GM12878 (cell line): ENCODE results near the gene FGF14. TPM values are rescaled to one million over a fixed set of nuclear protein-coding genes. Genes with fewer than 3 reads are reported as not detected.

Experiments used
- ATAC-seq: fragments of 200-7000 bp; cut with Tn5 transposase; 3 replicates; pipeline ENCODE4 v1.9.1; 2020; ENCODE audit warnings: mild to moderate bottlenecking, moderate library complexity
- BruUV-seq: library from RNA; stranded (reverse); fragments of 400-500 nt; replicated peaks from 2 replicates; lab custom pipeline; 2021; lab: Mats Ljungman, UMichigan
- CTCF ChIA-PET: fragments of 300-600 bp; sonication (Branson Sonifier 250); formaldehyde crosslinking; extraction: SDS; loops from one replicate; lab custom pipeline; 2021; ENCODE audit warnings: inconsistent platforms; lab: Yijun Ruan, JAX
- POLR2A ChIA-PET: fragments of 350-600 bp; formaldehyde crosslinking; extraction: SDS; loops from one replicate; lab custom pipeline; 2021; ENCODE audit warnings: inconsistent platforms; lab: Charles Lee
- RAD21 ChIA-PET: fragments of 300-600 bp; sonication (Branson Sonifier 250); formaldehyde crosslinking; loops from one replicate; lab custom pipeline; 2023; ENCODE audit warnings: antibody characterized with exemption; ENCODE audit not compliant: unreplicated experiment; lab: Charles Lee
- SMC1A ChIA-PET: fragments of 300-600 bp; sonication (Branson Sonifier 250); formaldehyde crosslinking; loops from one replicate; lab custom pipeline; 2023; ENCODE audit not compliant: unreplicated experiment, uncharacterized antibody; lab: Charles Lee
- DNase-seq: peaks from one replicate; pipeline ENCODE4 v3.0.0-alpha.2; 2011; ENCODE audit warnings: low read depth, low spot score
- FAIRE-seq: peaks from 3 replicates; lab custom pipeline; 2011; peaks lifted over from hg19 to GRCh38; lab: Jason Lieb, UNC
- H2AFZ ChIP-seq: 2 replicates; pipeline ENCODE4 v1.6.0; 2011; ENCODE audit warnings: low read depth, low read length, control low read depth; ENCODE audit not compliant: control insufficient read depth
- H3K27ac ChIP-seq: 2 replicates; pipeline ENCODE4 v1.5.1; 2011; ENCODE audit warnings: control low read depth; ENCODE audit not compliant: control insufficient read depth, insufficient read depth
- H3K27me3 ChIP-seq, 2 experiments: replicated peaks in 1 of 2; 2 replicates each; pipeline versions ENCODE4 v1.6.0 to v1.6.1; 2011; ENCODE audit warnings: low read length in 1 of 2; ENCODE audit not compliant: control insufficient read depth in 2 of 2, insufficient read depth in 2 of 2
- H3K36me3 ChIP-seq, 2 experiments: 2 replicates each; pipeline ENCODE4 v1.5.1; 2011; ENCODE audit warnings: low read length in 1 of 2; ENCODE audit not compliant: control insufficient read depth in 2 of 2, insufficient read depth in 2 of 2
- H3K4me1 ChIP-seq: 2 replicates; pipeline ENCODE4 v1.6.1; 2011; ENCODE audit warnings: mild to moderate bottlenecking, low read length, moderate library complexity, mixed read lengths; ENCODE audit not compliant: control insufficient read depth, insufficient read depth
- H3K4me2 ChIP-seq: 2 replicates; pipeline ENCODE4 v1.6.0; 2011; ENCODE audit warnings: control low read depth; ENCODE audit not compliant: control insufficient read depth, insufficient read depth
- H3K4me3 ChIP-seq: fragments of 200-600 bp; sonication (generic); 2 replicates; pipeline ENCODE4 v1.5.1; 2016
- H3K79me2 ChIP-seq: 2 replicates; pipeline ENCODE4 v1.6.0; 2011; ENCODE audit warnings: low read length; ENCODE audit not compliant: control insufficient read depth, insufficient read depth
- H3K9ac ChIP-seq: 2 replicates; pipeline ENCODE4 v1.8.0; 2011; ENCODE audit warnings: low read length, control low read depth, mixed read lengths; ENCODE audit not compliant: control insufficient read depth, insufficient read depth
- H3K9me3 ChIP-seq: replicated peaks from 3 replicates; pipeline ENCODE4 v1.5.1; 2011; ENCODE audit warnings: mild to moderate bottlenecking, low read length; ENCODE audit not compliant: control insufficient read depth, insufficient read depth
- H4K20me1 ChIP-seq: 2 replicates; pipeline ENCODE4 v1.6.0; 2011; ENCODE audit not compliant: control insufficient read depth, insufficient read depth
- ATF7 ChIP-seq: fragments of 450-650 bp; IDR thresholded peaks from 2 replicates; pipeline ENCODE4 v1.6.1; 2016; ENCODE audit warnings: low read depth, mild to moderate bottlenecking
- BCLAF1 ChIP-seq: fragments of 450-650 bp; IDR thresholded peaks from 2 replicates; pipeline ENCODE4 v1.6.1; 2017; ENCODE audit warnings: antibody characterized with exemption, mild to moderate bottlenecking, moderate library complexity
- BMI1 ChIP-seq: fragments of 450-650 bp; IDR thresholded peaks from 2 replicates; pipeline ENCODE4 v1.6.1; 2016; ENCODE audit warnings: mild to moderate bottlenecking, moderate library complexity, borderline replicate concordance
- CBX3 ChIP-seq: fragments of 200-600 bp; sonication (generic); IDR thresholded peaks from 2 replicates; pipeline ENCODE4 v1.6.1; 2016; ENCODE audit warnings: low read depth, borderline replicate concordance
- CEBPB ChIP-seq, 2 experiments: fragments of 150-350 bp in 1 of 2; IDR thresholded peaks; 2 replicates each; pipeline ENCODE4 v1.6.1; 2012 to 2014; ENCODE audit warnings: low read depth in 2 of 2, low read length in 2 of 2, borderline replicate concordance in 1 of 2, inconsistent platforms in 1 of 2
- IKZF1 ChIP-seq: fragments of 450-650 bp; conservative IDR thresholded peaks from 2 replicates; pipeline ENCODE4 v1.6.1; 2017; ENCODE audit warnings: antibody characterized with exemption, mild to moderate bottlenecking
- JUNB ChIP-seq: IDR thresholded peaks from 2 replicates; pipeline ENCODE4 v1.6.1; 2016; ENCODE audit warnings: antibody characterized with exemption, mild to moderate bottlenecking
- NKRF ChIP-seq: fragments of 450-650 bp; conservative IDR thresholded peaks from 2 replicates; pipeline ENCODE4 v1.6.1; 2017; ENCODE audit warnings: mild to moderate bottlenecking, moderate library complexity
- PKNOX1 ChIP-seq: fragments of 450-650 bp; IDR thresholded peaks from 2 replicates; pipeline ENCODE4 v1.6.1; 2016; ENCODE audit warnings: mild to moderate bottlenecking
- PML ChIP-seq: IDR thresholded peaks from 2 replicates; pipeline ENCODE4 v1.6.1; 2012; ENCODE audit warnings: low read length, inconsistent platforms
- SIN3A ChIP-seq: IDR thresholded peaks from 2 replicates; pipeline ENCODE4 v1.6.1; 2012; ENCODE audit warnings: low read depth, low read length, improper control_type of control experiment
- SMC3 ChIP-seq: IDR thresholded peaks from 2 replicates; pipeline ENCODE4 v1.6.1; 2011; ENCODE audit warnings: low read length, improper control_type of control experiment, borderline replicate concordance
- YY1 ChIP-seq: IDR thresholded peaks from 2 replicates; pipeline ENCODE4 v1.6.1; 2011; ENCODE audit warnings: low read depth, mild to moderate bottlenecking, low read length
- WGBS: methylation state at CpG from one replicate; pipeline ENCODE4 v1.1.6; 2016; ENCODE audit warnings: low lambda C conversion rate; ENCODE audit not compliant: insufficient replicate concordance, insufficient coverage; ENCODE audit errors: missing lambda C conversion rate; 5-methylcytosine and 5-hydroxymethylcytosine counted together
- in situ Hi-C: fragments of 300-500 bp; cut with MboI; formaldehyde crosslinking; loops from 9 replicates; pipeline ENCODE4 v1.14.3; 2018; ENCODE audit warnings: mixed read lengths
- intact Hi-C: fragments of 100-400 bp; cut with micrococcal nuclease; formaldehyde crosslinking; loops from one replicate; pipeline ENCODE4 v1.14.2; 2022; ENCODE audit not compliant: unreplicated experiment
- polyA plus RNA-seq, 11 experiments: library from polyadenylated mRNA; depleted of rRNA in 4 of 11; unstranded in 6 of 11; stranded (reverse) in 5 of 11; fragments of >200 nt; fragmentation: Nextera tagmentation in 4 of 11; fragmentation: Illumina TruSeq in 1 of 11; extraction: Ambion mirVana in 4 of 11; extraction: Trizol in 1 of 11; gene quantifications; 1 replicate in 1 of 11; 2 replicates in 10 of 11; pipeline versions ENCODE4 v1.2.1 to v1.2.3, GENCODE V29; 2011 to 2016; ENCODE audit warnings: inconsistent platforms in 2 of 11, missing spikeins in 2 of 11, low read depth in 1 of 11
- total RNA-seq, 4 experiments: library from RNA; depleted of rRNA in 3 of 4; stranded (reverse); fragments of >200 nt in 3 of 4; fragmentation: Illumina TruSeq in 1 of 4; extraction: Trizol in 1 of 4; gene quantifications; 2 replicates each; pipeline versions ENCODE4 v1.2.1 to v1.2.3, GENCODE V29; 2013 to 2021

Gene FGF14
- total and polyA plus RNA-seq, 10 of the 15 experiments (the other 5 are each of a cell fraction or from before 2014, with no cell fraction given) = under 0.01 to 0.44 (median 0.04) TPM

- Histone ChIP-seq H3K27ac (no peak overlapping the region), H3K4me2 (no peak overlapping the region), H3K27me3 (no peaks in the 10 kb centered on the region), H3K9me3 (no peaks in the 10 kb centered on the region), H4K20me1 (no peaks in the 10 kb centered on the region), H3K36me3 (no peaks in the 10 kb centered on the region), H2AFZ (no peak overlapping the region), H3K4me1 (no peaks in the 10 kb centered on the region), H3K4me3 (no peak overlapping the region), H3K9ac (no peak overlapping the region), H3K79me2 (no peaks in the 10 kb centered on the region)
- in situ Hi-C loops = no loop called here
- DNase-seq = no peak
- RAD21 ChIA-PET = no interaction called here
- intact Hi-C loops = no loop called here
- BruUV-seq = no TSS peak
- no peak for TF ChIP-seq JUNB
- 0% methylated on average over 1 of the region's 1 CpG for WGBS
- no peak for ATAC-seq
- SMC1A ChIA-PET = no interaction called here
- CTCF ChIA-PET = no interaction called here
- FAIRE-seq = no peak
- POLR2A ChIA-PET = no interaction called here
Observed at GRCh38 chr13:101811284-101811839, 590.5 kb downstream of the FGF14 start.

- H4K20me1 ChIP-seq = no peaks in the 10 kb centered on the region
- ChIA-PET SMC1A (no interaction called here), POLR2A (no interaction called here), RAD21 (no interaction called here), CTCF (no interaction called here)
- no peak overlapping the region for H2AFZ ChIP-seq
- in situ Hi-C loops (no loop called here), intact Hi-C loops (loop anchor here (10.0 kb wide), 1 partner anchor 656 kb away; no protein-coding TSS in a partner anchor)
- ATAC-seq = no peak
- no peaks in the 10 kb centered on the region for H3K4me1 ChIP-seq
- DNase-seq = no peak
- H3K4me3 ChIP-seq = no peak overlapping the region
- no peak overlapping the region for H3K27ac ChIP-seq
- no peaks in the 10 kb centered on the region for H3K36me3 ChIP-seq
- H3K9ac ChIP-seq = no peak overlapping the region
- BruUV-seq = no TSS peak
- H3K4me2 ChIP-seq = no peak overlapping the region
- FAIRE-seq = no peak
- no peaks in the 10 kb centered on the region for H3K79me2 ChIP-seq
- WGBS = 29% methylated on average over 4 of the region's 4 CpGs
- no peaks in the 10 kb centered on the region for H3K27me3 ChIP-seq
- no peaks in the 10 kb centered on the region for H3K9me3 ChIP-seq
- TF ChIP-seq SMC3 (no peak), IKZF1 (no peak), SIN3A (no peak), BMI1 (no peak), PKNOX1 (no peak), ATF7 (no peak), YY1 (no peak), CBX3 (no peak), CEBPB (IDR thresholded peaks at IDR 0.05; ENCODE audit: borderline replicate concordance in 1 of 2, low read depth in 2 of 2, low read length in 2 of 2) (no peak), PML (no peak), NKRF (no peak), BCLAF1 (no peak)
Observed at GRCh38 chr13:101799196-101799595, 602.7 kb downstream of the FGF14 start.
